Measurements from ENCODE around the gene KIAA0232.

DNA sequence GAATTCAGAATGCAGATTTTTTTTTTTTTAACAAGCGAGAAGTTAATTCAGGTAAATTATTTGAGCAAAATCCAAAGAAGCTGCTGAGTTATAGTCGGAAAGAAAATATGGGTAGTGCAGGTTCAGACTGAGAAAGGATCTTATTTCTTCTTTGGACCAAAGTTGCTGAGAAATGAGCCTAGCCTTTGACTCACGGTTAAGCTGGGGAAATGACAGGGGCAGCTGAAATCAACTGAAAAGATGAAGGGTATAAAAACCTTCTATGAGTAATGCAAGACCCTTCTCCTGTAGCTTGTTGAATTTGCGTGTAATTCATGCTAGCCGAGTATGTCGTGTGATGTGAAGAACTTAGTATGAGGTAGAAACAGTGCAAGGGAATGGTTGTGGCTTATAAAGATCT lies 63.0 kb downstream of the KIAA0232 start:
- TF ChIP-seq CTCF (IDR thresholded peaks at IDR 0.05) (no peak), POLR2A (IDR thresholded peaks at IDR 0.05) (no peak), EP300 (IDR thresholded peaks at IDR 0.05) (no peak), POLR2AphosphoS5 (IDR thresholded peaks at IDR 0.05) (no peak)

Measured in suprapubic skin (tissue), 4 donors.